Measurements from ENCODE around the gene CAD.

The CAD gene

GRCh38 chr2:27198627-27199026 lies 18.5 kb upstream of the CAD start:
- peak; percentile 9 for DNase-seq (ENCODE audit: low read depth, low spot score)

- no peak for DNase-seq (ENCODE audit: low read depth, low spot score)
Observed at GRCh38 chr2:27199241-27199640, 17.9 kb upstream of the CAD start.

GRCh38 chr2:27201675-27202074 lies 15.5 kb upstream of the CAD start:
- DNase-seq (ENCODE audit: low read depth, low spot score) = no peak

- DNase-seq (ENCODE audit: low read depth, low spot score) = no peak
Observed at GRCh38 chr2:27202854-27203253, 14.3 kb upstream of the CAD start.

GRCh38 chr2:27203741-27204140 lies 13.4 kb upstream of the CAD start:
- no peak for DNase-seq (ENCODE audit: low read depth, low spot score)

GRCh38 chr2:27204566-27204965 lies 12.6 kb upstream of the CAD start:
- DNase-seq (ENCODE audit: low read depth, low spot score) = no peak

- no peak for DNase-seq (ENCODE audit: low read depth, low spot score)
Observed at GRCh38 chr2:27205206-27205605, 12.0 kb upstream of the CAD start.

GRCh38 chr2:27206346-27206745 lies 10.8 kb upstream of the CAD start:
- DNase-seq (ENCODE audit: low read depth, low spot score) = no peak

GRCh38 chr2:27208486-27209050 lies 8.6 kb upstream of the CAD start:
- peak; percentile 34 for DNase-seq (ENCODE audit: low read depth, low spot score)

GRCh38 chr2:27209621-27210401 lies 7.4 kb upstream of the CAD start:
- peak; percentile 60 for DNase-seq (ENCODE audit: low read depth, low spot score)

- peak; percentile 83 for DNase-seq (ENCODE audit: low read depth, low spot score)
Observed at GRCh38 chr2:27211241-27211942, 5.8 kb upstream of the CAD start.

GRCh38 chr2:27211943-27212625 lies 5.1 kb upstream of the CAD start, which contains the start of the genes ATRAID and SLC5A6:
ATRAID (plus strand) TSS chr2:27212041; CDS start chr2:27212369, 328 bp downstream.
SLC5A6 (minus strand) TSS chr2:27212268; CDS start chr2:27207650, 4,618 bp downstream.
- DNase-seq (ENCODE audit: low read depth, low spot score) = peak; percentile 93

GRCh38 chr2:27212626-27213471 lies 4.3 kb upstream of the CAD start:
- DNase-seq (ENCODE audit: low read depth, low spot score) = no peak

- no peak for DNase-seq (ENCODE audit: low read depth, low spot score)
Observed at GRCh38 chr2:27214941-27215340, 2.2 kb upstream of the CAD start.

GRCh38 chr2:27216416-27217137 lies 592 bp upstream of the CAD start:
- no peak for DNase-seq (ENCODE audit: low read depth, low spot score)

GRCh38 chr2:27218614-27219013 lies 1.4 kb downstream of the CAD start:
- DNase-seq (ENCODE audit: low read depth, low spot score) = no peak

- DNase-seq (ENCODE audit: low read depth, low spot score) = no peak
Observed at GRCh38 chr2:27219091-27219490, 1.9 kb downstream of the CAD start.

GRCh38 chr2:27220091-27220490 lies 2.9 kb downstream of the CAD start:
- DNase-seq (ENCODE audit: low read depth, low spot score) = no peak

- no peak for DNase-seq (ENCODE audit: low read depth, low spot score)
Observed at GRCh38 chr2:27221166-27221565, 4.0 kb downstream of the CAD start.

GRCh38 chr2:27222407-27222806 lies 5.2 kb downstream of the CAD start:
- DNase-seq (ENCODE audit: low read depth, low spot score) = no peak

Data from ELF-1 (cell line).